LNCAP (cell line): ENCODE results near the gene USP10.

ENCODE experiments used
- CTCF ChIP-seq: fragments of 450-650 bp; IDR thresholded peaks from 2 replicates; pipeline ENCODE4 v1.5.1; 2017; ENCODE audit warnings: mild to moderate bottlenecking

USP10 gene

GRCh38 chr16:84795329-84796053 is 95.7 kb downstream of the USP10 start:
- no peak for TF ChIP-seq CTCF

GRCh38 chr16:84800158-84800978 is 100.6 kb downstream of the USP10 start:
- TF ChIP-seq CTCF = no peak

GRCh38 chr16:84803146-84803545 is 103.3 kb downstream of the USP10 start:
- no peak for TF ChIP-seq CTCF

- no peak for TF ChIP-seq CTCF
These were observed 104.5 kb downstream of the USP10 start for GRCh38 chr16:84804326-84804725.

GRCh38 chr16:84806256-84806889 is 106.6 kb downstream of the USP10 start:
- TF ChIP-seq CTCF = no peak

- no peak for TF ChIP-seq CTCF
These were observed 107.1 kb downstream of the USP10 start for GRCh38 chr16:84806890-84807258.

GRCh38 chr16:84807776-84808175 is 108.0 kb downstream of the USP10 start:
- no peak for TF ChIP-seq CTCF
